C4-2B (cell line): ENCODE measurements around the gene MIPOL1.
A peak's percentile ranks its signal among the peaks of the same experiment; 100 is the strongest.

Experiments used
- ZFX ChIP-seq: fragments of 450-650 bp; IDR thresholded peaks from 2 replicates; pipeline ENCODE4 v1.6.1; 2017
- TF ChIP-seq, protein P1 (sequence below): fragments of 450-650 bp; conservative IDR thresholded peaks from 2 replicates; pipeline ENCODE4 v1.5.1; 2017; ENCODE audit warnings: mild to moderate bottlenecking

DNA sequence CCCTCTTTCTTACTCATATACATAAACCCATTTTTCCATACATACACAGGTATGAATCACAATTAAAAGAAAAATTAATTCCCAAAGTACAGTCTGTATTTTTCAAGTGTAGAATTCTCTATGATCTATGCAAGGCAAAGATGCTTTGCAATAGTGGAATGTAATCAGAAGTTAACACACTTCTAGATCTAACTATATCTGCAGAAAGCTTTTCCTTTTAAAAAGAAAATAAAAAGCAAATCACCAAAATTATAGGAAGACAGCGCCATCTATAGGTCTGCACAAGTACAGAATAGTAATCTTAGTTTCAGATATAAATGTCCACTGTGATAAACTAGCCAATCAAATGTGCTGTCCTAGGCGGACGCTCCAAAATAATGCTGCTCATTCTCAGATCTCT, 47.3 kb upstream of the MIPOL1 start:
- TF ChIP-seq, protein P1, sequence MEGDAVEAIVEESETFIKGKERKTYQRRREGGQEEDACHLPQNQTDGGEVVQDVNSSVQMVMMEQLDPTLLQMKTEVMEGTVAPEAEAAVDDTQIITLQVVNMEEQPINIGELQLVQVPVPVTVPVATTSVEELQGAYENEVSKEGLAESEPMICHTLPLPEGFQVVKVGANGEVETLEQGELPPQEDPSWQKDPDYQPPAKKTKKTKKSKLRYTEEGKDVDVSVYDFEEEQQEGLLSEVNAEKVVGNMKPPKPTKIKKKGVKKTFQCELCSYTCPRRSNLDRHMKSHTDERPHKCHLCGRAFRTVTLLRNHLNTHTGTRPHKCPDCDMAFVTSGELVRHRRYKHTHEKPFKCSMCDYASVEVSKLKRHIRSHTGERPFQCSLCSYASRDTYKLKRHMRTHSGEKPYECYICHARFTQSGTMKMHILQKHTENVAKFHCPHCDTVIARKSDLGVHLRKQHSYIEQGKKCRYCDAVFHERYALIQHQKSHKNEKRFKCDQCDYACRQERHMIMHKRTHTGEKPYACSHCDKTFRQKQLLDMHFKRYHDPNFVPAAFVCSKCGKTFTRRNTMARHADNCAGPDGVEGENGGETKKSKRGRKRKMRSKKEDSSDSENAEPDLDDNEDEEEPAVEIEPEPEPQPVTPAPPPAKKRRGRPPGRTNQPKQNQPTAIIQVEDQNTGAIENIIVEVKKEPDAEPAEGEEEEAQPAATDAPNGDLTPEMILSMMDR, result peak; percentile 82
- TF ChIP-seq ZFX, result no peak
